Keratinocyte (primary cell): ENCODE data around the gene C10orf90. TPM values are rescaled to one million over a fixed set of nuclear protein-coding genes. Genes with fewer than 3 reads are reported as not detected.

Experiments used
- DNase-seq: peaks from one replicate; pipeline ENCODE4 v3.0.0-alpha.2; 2011; ENCODE audit warnings: low read depth, missing footprints, low spot score
- FAIRE-seq: peaks from 2 replicates; lab custom pipeline; 2011; peaks lifted over from hg19 to GRCh38; lab: Jason Lieb, UNC
- H2AFZ ChIP-seq: 2 replicates; pipeline ENCODE4 v1.6.0; 2012; ENCODE audit warnings: low read length, control low read depth, inconsistent platforms; ENCODE audit not compliant: control insufficient read depth
- H3K27ac ChIP-seq: 2 replicates; pipeline ENCODE4 v1.5.1; 2011; ENCODE audit warnings: low read length; ENCODE audit not compliant: control insufficient read depth, insufficient read depth
- H3K27me3 ChIP-seq: 3 replicates; pipeline ENCODE4 v1.6.0; 2011; ENCODE audit warnings: low read length; ENCODE audit not compliant: control insufficient read depth, insufficient read depth; ENCODE audit errors: extremely low read depth
- H3K36me3 ChIP-seq, 2 experiments: 2 replicates in 1 of 2; 3 replicates in 1 of 2; pipeline ENCODE4 v1.5.1; 2011; ENCODE audit warnings: low read length in 2 of 2, mild to moderate bottlenecking in 1 of 2; ENCODE audit not compliant: control insufficient read depth in 2 of 2, insufficient read depth in 2 of 2; ENCODE audit errors: extremely low read depth in 1 of 2
- H3K4me1 ChIP-seq: 3 replicates; pipeline ENCODE4 v1.5.1; 2011; ENCODE audit warnings: low read length; ENCODE audit not compliant: control insufficient read depth, insufficient read depth; ENCODE audit errors: extremely low read depth
- H3K4me2 ChIP-seq: 3 replicates; pipeline ENCODE4 v1.6.0; 2011; ENCODE audit warnings: low read depth, low read length; ENCODE audit not compliant: control insufficient read depth, insufficient read depth; ENCODE audit errors: extremely low read depth
- H3K4me3 ChIP-seq, 3 experiments: fragments of 200-600 bp in 1 of 3; sonication (generic) in 1 of 3; 2 replicates in 2 of 3; 3 replicates in 1 of 3; pipeline ENCODE4 v1.5.1; 2011 to 2016; ENCODE audit warnings: low read length in 3 of 3, mild to moderate bottlenecking in 3 of 3, control low read depth in 2 of 3, inconsistent platforms in 1 of 3, low read depth in 1 of 3, mixed read lengths in 1 of 3, mixed run types in 1 of 3, moderate library complexity in 1 of 3; ENCODE audit not compliant: control insufficient read depth in 2 of 3, insufficient read depth in 2 of 3; ENCODE audit errors: extremely low read depth in 1 of 3
- H3K79me2 ChIP-seq: 2 replicates; pipeline ENCODE4 v1.6.0; 2012; ENCODE audit warnings: low read length; ENCODE audit not compliant: control insufficient read depth, insufficient read depth
- H3K9ac ChIP-seq: 3 replicates; pipeline ENCODE4 v1.6.0; 2011; ENCODE audit warnings: low read length; ENCODE audit not compliant: control insufficient read depth, insufficient read depth; ENCODE audit errors: extremely low read depth
- H3K9me1 ChIP-seq: 3 replicates; pipeline ENCODE4 v1.6.0; 2011; ENCODE audit warnings: low read length; ENCODE audit not compliant: control insufficient read depth, insufficient read depth; ENCODE audit errors: extremely low read depth
- H3K9me3 ChIP-seq: 2 replicates; pipeline ENCODE4 v1.5.1; 2012; ENCODE audit warnings: low read depth, low read length; ENCODE audit not compliant: control insufficient read depth
- H4K20me1 ChIP-seq: 3 replicates; pipeline ENCODE4 v1.6.0; 2011; ENCODE audit warnings: low read length; ENCODE audit not compliant: control insufficient read depth, insufficient read depth; ENCODE audit errors: extremely low read depth
- EZH2 ChIP-seq: IDR thresholded peaks from one replicate; pipeline ENCODE4 v1.6.1; 2012; ENCODE audit warnings: inconsistent platforms, mild to moderate bottlenecking, low read length, moderate library complexity
- dilution Hi-C: fragments of 300-500 bp; cut with MboI; formaldehyde crosslinking; loops from one replicate; pipeline ENCODE4 v1.7.0; 2020; ENCODE audit warnings: low sequenced_read_pairs; ENCODE audit not compliant: extremely low pct_ligation_motif_present
- polyA plus RNA-seq, 5 experiments: library from polyadenylated mRNA; depleted of rRNA in 3 of 5; stranded (reverse) in 3 of 5; stranded (forward) in 1 of 5; unstranded in 1 of 5; fragments of >200 nt; gene quantifications; 1 replicate in 1 of 5; 2 replicates in 3 of 5; 3 replicates in 1 of 5; pipeline versions ENCODE4 v1.2.1 to v1.2.3, GENCODE V29; 2011 to 2012; ENCODE audit warnings: missing spikeins in 2 of 5, low read depth in 1 of 5, low replicate concordance in 1 of 5
- TF ChIP-seq, protein P1 (sequence below), 3 experiments: IDR thresholded peaks in 1 of 3; conservative IDR thresholded peaks in 1 of 3; optimal IDR thresholded peaks in 1 of 3; 2 replicates in 2 of 3; 3 replicates in 1 of 3; pipeline versions ENCODE3 to v1.5.1; 2011; ENCODE audit warnings: low read length in 3 of 3, mild to moderate bottlenecking in 3 of 3, moderate library complexity in 2 of 3, control low read depth in 1 of 3, inconsistent platforms in 1 of 3; ENCODE audit not compliant: insufficient read depth in 2 of 3; ENCODE audit errors: extremely low read depth in 1 of 3

C10orf90 gene
- polyA plus RNA-seq, 1 donor (not counting 4 experiments of a cell fraction or from before 2014, with no cell fraction given): not detected

DNA sequence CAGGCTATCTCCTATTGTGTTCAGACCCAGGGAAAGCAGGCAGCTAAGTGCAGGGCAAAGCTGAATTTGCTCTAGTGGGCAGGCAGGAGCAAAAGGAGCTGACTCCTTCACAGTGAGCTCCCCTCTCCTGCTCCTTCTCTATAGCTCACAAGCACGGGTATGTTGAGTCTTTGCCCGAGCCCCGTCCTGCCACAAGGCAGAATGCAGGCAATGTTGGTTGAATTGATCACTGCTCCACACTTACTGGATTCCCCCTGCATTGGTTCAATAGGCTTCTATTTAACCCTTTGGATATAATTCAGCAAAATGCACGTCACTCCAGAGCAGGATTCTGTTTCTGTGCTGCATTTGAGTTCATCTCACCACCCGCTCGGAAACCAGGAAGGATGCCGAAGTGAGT lies 16.2 kb upstream of the C10orf90 start:
- Histone ChIP-seq H3K36me3 (no peaks in the 10 kb centered on the region), H3K79me2 (no peaks in the 10 kb centered on the region), H3K4me1 (no peaks in the 10 kb centered on the region), H3K9me3 (no peaks in the 10 kb centered on the region), H4K20me1 (no peaks in the 10 kb centered on the region), H3K4me2 (no peak overlapping the region), H3K27ac (no peak overlapping the region), H2AFZ (no peak overlapping the region), H3K9me1 (no peaks in the 10 kb centered on the region), H3K27me3 (no peaks in the 10 kb centered on the region), H3K9ac (no peak overlapping the region), H3K4me3 (no peak overlapping the region)
- no peak for DNase-seq
- no peak for FAIRE-seq
- TF ChIP-seq EZH2: no peak
- TF ChIP-seq, protein P1, sequence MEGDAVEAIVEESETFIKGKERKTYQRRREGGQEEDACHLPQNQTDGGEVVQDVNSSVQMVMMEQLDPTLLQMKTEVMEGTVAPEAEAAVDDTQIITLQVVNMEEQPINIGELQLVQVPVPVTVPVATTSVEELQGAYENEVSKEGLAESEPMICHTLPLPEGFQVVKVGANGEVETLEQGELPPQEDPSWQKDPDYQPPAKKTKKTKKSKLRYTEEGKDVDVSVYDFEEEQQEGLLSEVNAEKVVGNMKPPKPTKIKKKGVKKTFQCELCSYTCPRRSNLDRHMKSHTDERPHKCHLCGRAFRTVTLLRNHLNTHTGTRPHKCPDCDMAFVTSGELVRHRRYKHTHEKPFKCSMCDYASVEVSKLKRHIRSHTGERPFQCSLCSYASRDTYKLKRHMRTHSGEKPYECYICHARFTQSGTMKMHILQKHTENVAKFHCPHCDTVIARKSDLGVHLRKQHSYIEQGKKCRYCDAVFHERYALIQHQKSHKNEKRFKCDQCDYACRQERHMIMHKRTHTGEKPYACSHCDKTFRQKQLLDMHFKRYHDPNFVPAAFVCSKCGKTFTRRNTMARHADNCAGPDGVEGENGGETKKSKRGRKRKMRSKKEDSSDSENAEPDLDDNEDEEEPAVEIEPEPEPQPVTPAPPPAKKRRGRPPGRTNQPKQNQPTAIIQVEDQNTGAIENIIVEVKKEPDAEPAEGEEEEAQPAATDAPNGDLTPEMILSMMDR (optimal IDR thresholded peaks at IDR 0.05 in 1 of 3, IDR thresholded peaks at IDR 0.05 in 1 of 3, conservative IDR thresholded peaks at IDR 0.05 in 1 of 3; ENCODE audit: extremely low read depth in 1 of 3, insufficient read depth in 2 of 3, low read length in 3 of 3): no peak
- dilution Hi-C loops: no loop called here

DNA sequence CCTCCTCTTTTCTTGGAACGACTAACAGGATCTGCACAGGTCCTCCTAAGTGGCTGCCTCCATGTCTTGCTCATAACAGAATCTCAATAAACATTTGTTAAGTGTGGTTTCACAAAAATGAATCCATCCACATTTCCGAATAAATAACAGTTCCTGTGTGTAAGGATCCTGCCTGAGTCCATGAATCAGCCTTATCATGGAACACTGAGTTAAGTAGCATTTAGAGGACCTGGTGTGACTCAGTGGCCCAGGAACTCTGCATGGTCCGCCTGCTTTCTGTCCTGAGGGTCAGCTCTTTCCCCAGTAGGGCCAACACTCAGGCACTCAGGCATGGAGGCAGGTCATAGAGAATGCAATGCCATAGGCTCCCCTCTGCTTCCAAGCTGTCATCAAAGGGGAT lies 15.8 kb upstream of the C10orf90 start:
- dilution Hi-C loops: no loop called here
- Histone ChIP-seq H3K4me3 (no peak overlapping the region), H3K79me2 (no peaks in the 10 kb centered on the region), H3K27ac (no peak overlapping the region), H3K27me3 (no peaks in the 10 kb centered on the region), H3K9me3 (no peaks in the 10 kb centered on the region), H3K4me2 (no peak overlapping the region), H3K9ac (no peak overlapping the region), H4K20me1 (no peaks in the 10 kb centered on the region), H3K36me3 (no peaks in the 10 kb centered on the region), H2AFZ (no peak overlapping the region), H3K4me1 (no peaks in the 10 kb centered on the region), H3K9me1 (no peaks in the 10 kb centered on the region)
- no peak for FAIRE-seq
- no peak for DNase-seq
- TF ChIP-seq EZH2: no peak
- TF ChIP-seq, protein P1 (optimal IDR thresholded peaks at IDR 0.05 in 1 of 3, IDR thresholded peaks at IDR 0.05 in 1 of 3, conservative IDR thresholded peaks at IDR 0.05 in 1 of 3; ENCODE audit: extremely low read depth in 1 of 3, insufficient read depth in 2 of 3, low read length in 3 of 3): no peak
